GM12873 (cell line): ENCODE results near the gene COL23A1.
A peak's percentile ranks its signal among the peaks of the same experiment; 100 is the strongest.

Experiments
- CTCF ChIP-seq: IDR thresholded peaks from 2 replicates; pipeline ENCODE4 v1.5.1; 2012; ENCODE audit warnings: low read depth, mild to moderate bottlenecking, moderate library complexity, low read length, control low read depth; ENCODE audit not compliant: insufficient read depth; ENCODE audit errors: missing control alignments

Gene COL23A1

DNA sequence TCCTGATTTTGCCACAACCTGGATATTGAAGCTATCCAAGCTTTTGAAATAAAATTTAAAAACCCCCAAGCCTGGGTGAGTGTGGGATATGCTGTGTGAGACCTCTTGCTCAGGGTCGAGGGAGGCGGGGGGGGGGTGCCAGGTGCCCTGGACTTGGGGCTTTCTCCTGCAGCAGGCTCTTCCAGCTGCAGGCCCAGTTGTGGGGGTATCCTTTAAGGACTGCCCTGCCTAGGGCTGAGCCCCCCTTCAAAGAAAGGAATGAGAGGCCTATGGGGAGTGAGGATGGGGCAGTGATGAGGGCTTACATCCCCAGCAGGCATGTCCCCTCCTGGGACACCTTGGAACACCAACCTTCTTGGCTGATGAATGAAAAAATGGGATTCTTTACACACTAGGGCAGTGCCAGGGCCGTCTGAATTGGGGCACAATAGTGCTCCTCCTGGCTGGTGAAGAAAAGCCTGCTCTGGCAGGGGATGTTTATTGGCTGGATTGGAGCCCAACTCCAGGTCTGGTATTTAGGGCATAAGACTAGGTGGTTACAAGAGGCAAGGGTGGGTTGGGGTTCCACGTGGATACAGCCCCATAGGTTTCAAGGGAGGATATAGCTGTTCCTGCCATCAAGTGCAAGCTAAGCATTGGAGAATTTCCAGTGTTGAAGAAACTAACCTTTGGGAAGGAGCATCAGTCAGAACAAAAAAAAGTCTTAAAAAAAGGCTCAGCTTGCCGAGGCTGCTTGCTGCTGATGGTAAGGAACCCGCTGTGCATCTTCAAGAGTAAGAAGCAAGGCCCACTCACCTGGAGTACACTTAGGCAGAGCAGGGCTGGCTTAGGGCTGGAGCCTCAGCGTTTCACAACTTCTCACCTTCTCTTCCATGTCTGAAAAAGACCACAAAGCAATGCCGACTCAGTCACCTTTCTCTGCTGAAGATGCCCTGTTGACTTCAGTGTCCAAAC lies 378.8 kb downstream of the COL23A1 start:
- no peak for TF ChIP-seq CTCF

- no peak for TF ChIP-seq CTCF
Measured at GRCh38 chr5:178210686-178211085, 379.5 kb downstream of the COL23A1 start.

DNA sequence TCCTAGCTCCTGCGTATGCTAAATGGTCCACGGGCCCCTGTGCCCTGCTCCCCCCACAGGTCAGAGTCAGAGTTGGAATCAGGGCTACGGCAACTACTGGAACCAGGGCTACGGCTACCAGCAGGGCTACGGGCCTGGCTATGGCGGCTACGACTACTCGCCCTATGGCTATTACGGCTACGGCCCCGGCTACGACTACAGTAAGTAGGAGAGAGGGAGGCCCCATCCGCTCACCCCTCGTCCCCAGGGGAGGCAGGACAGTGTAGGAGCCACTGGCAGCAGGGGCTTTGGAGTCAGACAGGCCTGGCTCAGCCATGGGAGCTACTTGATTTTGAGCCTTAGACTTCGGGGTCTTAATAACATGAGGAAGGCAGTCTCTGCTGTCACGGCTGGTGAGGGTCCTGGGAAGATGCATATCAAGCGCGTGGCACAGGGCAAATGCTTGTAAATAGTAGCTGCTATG lies 380.1 kb downstream of the COL23A1 start:
- TF ChIP-seq CTCF = no peak

GRCh38 chr5:178209334-178210072 lies 380.7 kb downstream of the COL23A1 start:
- no peak for TF ChIP-seq CTCF

DNA sequence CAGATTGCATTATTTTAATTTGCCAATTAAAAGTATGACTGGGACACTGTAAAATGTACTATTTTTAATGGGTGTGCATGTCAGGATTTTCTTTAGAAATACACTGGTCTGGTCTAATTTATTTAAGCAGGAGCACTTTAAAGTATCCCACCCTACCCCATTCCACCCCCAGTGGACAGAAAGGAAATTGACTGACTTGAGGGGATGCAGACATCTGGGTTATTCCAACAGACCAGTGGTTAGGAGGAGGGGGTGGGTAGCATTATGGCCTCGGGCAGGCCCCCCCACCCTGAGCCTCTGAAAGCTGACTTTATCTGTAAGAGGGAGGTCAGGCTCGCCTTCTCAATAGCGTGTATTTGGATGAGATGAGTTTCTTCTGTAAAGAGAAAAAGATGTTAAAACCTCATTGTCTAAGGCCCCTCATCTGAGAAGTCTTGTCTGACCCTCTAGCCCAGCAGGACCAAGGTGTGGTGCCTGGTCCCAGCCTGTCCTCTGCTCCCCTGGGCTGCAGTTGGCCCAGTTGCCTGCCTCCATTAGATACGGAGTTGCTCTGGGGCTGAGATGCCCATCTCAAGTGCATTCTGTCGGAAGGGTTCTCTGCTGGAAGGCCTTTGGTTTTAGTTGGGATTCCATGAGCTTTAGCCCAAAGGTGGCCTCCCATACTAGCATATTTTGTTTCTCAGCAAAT lies 381.5 kb downstream of the COL23A1 start:
- TF ChIP-seq CTCF = peak; percentile 27

DNA sequence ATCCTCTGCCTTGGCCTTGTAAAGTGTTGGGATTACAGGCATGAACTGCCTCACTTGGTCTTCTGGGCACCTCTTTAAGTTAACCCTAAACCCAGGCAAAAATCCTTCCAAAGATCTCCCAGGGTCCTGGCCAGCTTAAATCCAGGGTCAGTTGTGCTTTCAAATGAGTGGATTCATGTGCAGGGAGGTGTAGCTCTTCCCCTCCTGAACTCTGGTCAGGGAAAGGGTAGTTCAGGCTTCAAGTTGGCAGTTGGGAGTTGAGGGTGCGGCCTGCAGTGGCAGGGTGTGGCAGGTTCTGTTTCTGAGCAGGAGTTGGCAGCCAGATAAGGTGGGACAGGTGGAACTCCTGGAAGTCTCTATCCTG lies 382.3 kb downstream of the COL23A1 start:
- no peak for TF ChIP-seq CTCF
